ENCODE results near the gene MED12L. TPM values are rescaled to one million over a fixed set of nuclear protein-coding genes. Genes with fewer than 3 reads are reported as not detected.

The MED12L gene
- total and polyA plus RNA-seq, 9 of the 15 experiments (the other 6 are each of a cell fraction or from before 2014, with no cell fraction given) = not detected

- no peak for FAIRE-seq
- TF ChIP-seq KLF6 (CRISPR knock-in tag; IDR thresholded peaks at IDR 0.05; ENCODE audit: borderline replicate concordance) (no peak), PHTF2 (CRISPR knock-in tag; IDR thresholded peaks at IDR 0.05) (no peak), RERE (CRISPR knock-in tag; IDR thresholded peaks at IDR 0.05; ENCODE audit: borderline replicate concordance) (no peak), ZNF23 (CRISPR knock-in tag; IDR thresholded peaks at IDR 0.05) (no peak), ADNP (tag; IDR thresholded peaks at IDR 0.05) (no peak), USF1 (CRISPR knock-in tag; IDR thresholded peaks at IDR 0.05) (no peak), U2AF2 (optimal IDR thresholded peaks at IDR 0.05; ENCODE audit: low read depth, low read length) (no peak), XRCC5 (IDR thresholded peaks at IDR 0.05; ENCODE audit: low read depth, low read length) (no peak), MTA3 (IDR thresholded peaks at IDR 0.05; ENCODE audit: borderline replicate concordance) (no peak)
- TF ChIP-seq, protein P1, sequence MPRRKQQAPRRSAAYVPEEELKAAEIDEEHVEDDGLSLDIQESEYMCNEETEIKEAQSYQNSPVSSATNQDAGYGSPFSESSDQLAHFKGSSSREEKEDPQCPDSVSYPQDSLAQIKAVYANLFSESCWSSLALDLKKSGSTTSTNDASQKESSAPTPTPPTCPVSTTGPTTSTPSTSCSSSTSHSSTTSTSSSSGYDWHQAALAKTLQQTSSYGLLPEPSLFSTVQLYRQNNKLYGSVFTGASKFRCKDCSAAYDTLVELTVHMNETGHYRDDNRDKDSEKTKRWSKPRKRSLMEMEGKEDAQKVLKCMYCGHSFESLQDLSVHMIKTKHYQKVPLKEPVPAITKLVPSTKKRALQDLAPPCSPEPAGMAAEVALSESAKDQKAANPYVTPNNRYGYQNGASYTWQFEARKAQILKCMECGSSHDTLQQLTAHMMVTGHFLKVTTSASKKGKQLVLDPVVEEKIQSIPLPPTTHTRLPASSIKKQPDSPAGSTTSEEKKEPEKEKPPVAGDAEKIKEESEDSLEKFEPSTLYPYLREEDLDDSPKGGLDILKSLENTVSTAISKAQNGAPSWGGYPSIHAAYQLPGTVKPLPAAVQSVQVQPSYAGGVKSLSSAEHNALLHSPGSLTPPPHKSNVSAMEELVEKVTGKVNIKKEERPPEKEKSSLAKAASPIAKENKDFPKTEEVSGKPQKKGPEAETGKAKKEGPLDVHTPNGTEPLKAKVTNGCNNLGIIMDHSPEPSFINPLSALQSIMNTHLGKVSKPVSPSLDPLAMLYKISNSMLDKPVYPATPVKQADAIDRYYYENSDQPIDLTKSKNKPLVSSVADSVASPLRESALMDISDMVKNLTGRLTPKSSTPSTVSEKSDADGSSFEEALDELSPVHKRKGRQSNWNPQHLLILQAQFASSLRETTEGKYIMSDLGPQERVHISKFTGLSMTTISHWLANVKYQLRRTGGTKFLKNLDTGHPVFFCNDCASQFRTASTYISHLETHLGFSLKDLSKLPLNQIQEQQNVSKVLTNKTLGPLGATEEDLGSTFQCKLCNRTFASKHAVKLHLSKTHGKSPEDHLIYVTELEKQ (CRISPR knock-in tag; IDR thresholded peaks at IDR 0.05) = no peak
- Histone ChIP-seq H3K27me3 (ENCODE audit: control insufficient read depth in 2 of 2, insufficient read depth in 2 of 2, low read length in 2 of 2) (peaks cover 8% of the 10 kb centered on the region in 2 experiments; a peak in 3 of 5 replicates), H3K9ac (ENCODE audit: insufficient read depth in 1 of 2, low read depth in 2 of 2, low read length in 2 of 2) (no peak overlapping the region), H3K9me3 (replicated peaks; ENCODE audit: control insufficient read depth, insufficient read depth, low read depth, low read length) (no peaks in the 10 kb centered on the region), H3K4me1 (replicated peaks in 1 of 2; ENCODE audit: control insufficient read depth in 2 of 2, insufficient read depth in 2 of 2, low read length in 2 of 2) (no peaks in the 10 kb centered on the region), H2AFZ (ENCODE audit: low read depth, low read length) (no peak overlapping the region), H3K9me1 (ENCODE audit: control insufficient read depth, insufficient read depth, low read length) (no peaks in the 10 kb centered on the region), H3K4me2 (ENCODE audit: insufficient read depth, low read length) (no peak overlapping the region), H3K36me3 (ENCODE audit: control insufficient read depth, insufficient read depth, low read length) (no peaks in the 10 kb centered on the region), H3K79me2 (ENCODE audit: control insufficient read depth, insufficient read depth, low read length) (no peaks in the 10 kb centered on the region), H4K20me1 (replicated peaks; ENCODE audit: control insufficient read depth, insufficient read depth, low read length) (no peaks in the 10 kb centered on the region), H3K27ac (ENCODE audit: extremely low read depth, low read depth, low read length) (no peak overlapping the region), H3K4me3 (no peak overlapping the region)
- intact Hi-C loops (cut with micrococcal nuclease) = no loop called here
- CTCF ChIA-PET (ENCODE audit: low intra/inter-chr PET ratio) = no interaction called here
- POLR2A ChIA-PET = no interaction called here
- BruUV-seq (replicated peaks) = no TSS peak
- in situ Hi-C loops (cut with MboI) = no loop called here
- no peak for ATAC-seq
- 1% methylated on average over 4 of the region's 4 CpGs for WGBS (ENCODE audit: insufficient coverage, low coverage, missing lambda C conversion rate)
- no peak for DNase-seq (ENCODE audit: extremely low read depth in 1 of 4, low spot score in 3 of 4)
Observed at GRCh38 chr3:151319628-151320027, 234.2 kb downstream of the MED12L start.

All from K562 (cell line).